Choroid plexus epithelial cell (primary cell): Measurements from ENCODE around the gene RBM15.
A peak's percentile ranks its signal among the peaks of the same experiment; 100 is the strongest.

Source experiments
- DNase-seq: peaks from one replicate; pipeline ENCODE4 v3.0.0-alpha.2; 2010; ENCODE audit warnings: low read depth
- H3K4me3 ChIP-seq: 2 replicates; pipeline ENCODE4 v1.5.1; 2011; ENCODE audit warnings: low read depth, mild to moderate bottlenecking, control low read depth, low read length, moderate library complexity
- CTCF ChIP-seq: conservative IDR thresholded peaks from 2 replicates; pipeline ENCODE4 v1.5.1; 2011; ENCODE audit warnings: low read depth, mild to moderate bottlenecking, control low read depth, inconsistent platforms, low read length, moderate library complexity

The RBM15 gene

GRCh38 chr1:110309139-110309538, 30.0 kb upstream of the RBM15 start:
- no peak for TF ChIP-seq CTCF
- no peak overlapping the region for H3K4me3 ChIP-seq
- DNase-seq: peak; percentile 45

GRCh38 chr1:110309767-110310166, 29.4 kb upstream of the RBM15 start:
- peak; percentile 83 for DNase-seq
- peak; percentile 33 for TF ChIP-seq CTCF

GRCh38 chr1:110310300-110310699, 28.9 kb upstream of the RBM15 start:
- H3K4me3 ChIP-seq: no peak overlapping the region
- no peak for TF ChIP-seq CTCF
- DNase-seq: no peak

More at GRCh38 chr1:110309767-110310166, 29.4 kb upstream of the RBM15 start:
- no peak overlapping the region for H3K4me3 ChIP-seq

- TF ChIP-seq CTCF: peak; percentile 99
- peak; percentile 92 for DNase-seq
These were observed 26.7 kb upstream of the RBM15 start for GRCh38 chr1:110312188-110313121.

GRCh38 chr1:110316735-110317134, 22.4 kb upstream of the RBM15 start:
- TF ChIP-seq CTCF: no peak
- no peak for DNase-seq
- H3K4me3 ChIP-seq: no peak overlapping the region

More at GRCh38 chr1:110312188-110313121, 26.7 kb upstream of the RBM15 start:
- no peak overlapping the region for H3K4me3 ChIP-seq

GRCh38 chr1:110318046-110318445, 21.1 kb upstream of the RBM15 start:
- DNase-seq: no peak
- TF ChIP-seq CTCF: no peak
- H3K4me3 ChIP-seq: no peak overlapping the region
